HG03280 (cell line): Measurements from ENCODE around the gene PIMREG.

ENCODE experiments used
- ATAC-seq: cut with Tn5 transposase; IDR thresholded peaks from one replicate; pipeline ENCODE4 v1.9.1; 2021; ENCODE audit warnings: mild to moderate bottlenecking, moderate library complexity; ENCODE audit not compliant: unreplicated experiment

PIMREG gene

GRCh38 chr17:6443692-6444570 lies at the start of gene PIMREG:
PIMREG (plus strand) TSS chr17:6444455; CDS start chr17:6445111, 656 bp downstream.
- peak; percentile 88 for ATAC-seq

GRCh38 chr17:6398955-6399354 lies 45.3 kb upstream of the PIMREG start:
- no peak for ATAC-seq

- ATAC-seq, result no peak
Measured at GRCh38 chr17:6402258-6402657, 42.0 kb upstream of the PIMREG start.

- no peak for ATAC-seq
Measured at GRCh38 chr17:6408276-6408675, 36.0 kb upstream of the PIMREG start.

- ATAC-seq, result no peak
Measured at GRCh38 chr17:6408735-6409134, 35.5 kb upstream of the PIMREG start.

- ATAC-seq, result no peak
Measured at GRCh38 chr17:6413065-6413464, 31.2 kb upstream of the PIMREG start.

GRCh38 chr17:6415616-6416015 lies 28.6 kb upstream of the PIMREG start:
- ATAC-seq, result no peak

- ATAC-seq, result no peak
Measured at GRCh38 chr17:6420173-6420641, 24.0 kb upstream of the PIMREG start.

- no peak for ATAC-seq
Measured at GRCh38 chr17:6421700-6422604, 22.3 kb upstream of the PIMREG start.

- ATAC-seq, result no peak
Measured at GRCh38 chr17:6422654-6423241, 21.5 kb upstream of the PIMREG start.

- ATAC-seq, result no peak
Measured at GRCh38 chr17:6423931-6424330, 20.3 kb upstream of the PIMREG start.

GRCh38 chr17:6425407-6425806 lies 18.8 kb upstream of the PIMREG start:
- no peak for ATAC-seq

GRCh38 chr17:6426356-6427101 lies 17.7 kb upstream of the PIMREG start:
- ATAC-seq, result no peak

GRCh38 chr17:6427279-6427781 lies 16.9 kb upstream of the PIMREG start:
- ATAC-seq, result no peak

GRCh38 chr17:6428207-6428965 lies 15.9 kb upstream of the PIMREG start:
- ATAC-seq, result no peak

GRCh38 chr17:6429266-6429665 lies 15.0 kb upstream of the PIMREG start:
- ATAC-seq, result no peak

GRCh38 chr17:6430769-6431168 lies 13.5 kb upstream of the PIMREG start:
- no peak for ATAC-seq

GRCh38 chr17:6435051-6435450 lies 9.2 kb upstream of the PIMREG start, which contains the start of gene AIPL1:
AIPL1 (minus strand) TSS chr17:6435121; CDS start chr17:6435104, 17 bp downstream.
- no peak for ATAC-seq

GRCh38 chr17:6435968-6436367 lies 8.3 kb upstream of the PIMREG start:
- ATAC-seq, result no peak
